Peyer's patch (tissue), 4 donors: ENCODE measurements around the gene RXFP1. TPM values are rescaled to one million over a fixed set of nuclear protein-coding genes. Genes with fewer than 3 reads are reported as not detected.

Experiments used
- DNase-seq, 3 donors: peaks; one replicate each; pipeline ENCODE4 v3.0.0-alpha.2; 2017 to 2019
- H3K27ac ChIP-seq, 4 donors: fragments of 200-600 bp; sonication (generic); one replicate each; pipeline ENCODE4 v1.5.1; 2016 to 2019
- H3K27me3 ChIP-seq, 2 donors: fragments of 200-600 bp; sonication (generic); one replicate each; pipeline ENCODE4 v1.5.1; 2019
- H3K36me3 ChIP-seq, 3 donors: fragments of 200-600 bp; sonication (generic); one replicate each; pipeline ENCODE4 v1.5.1; 2016 to 2019
- H3K4me1 ChIP-seq, 4 donors: fragments of 200-600 bp; sonication (generic); one replicate each; pipeline ENCODE4 v1.5.1; 2016 to 2019
- H3K4me3 ChIP-seq, 4 donors: fragments of 200-600 bp; sonication (generic); 1 replicate in 3 of 4; 2 replicates in 1 of 4; pipeline ENCODE4 v1.5.1; 2016 to 2019; ENCODE audit warnings: mild to moderate bottlenecking in 1 of 4
- H3K9me3 ChIP-seq, 4 donors: fragments of 200-600 bp; sonication (generic); one replicate each; pipeline ENCODE4 v1.5.1; 2016 to 2019; ENCODE audit warnings: mild to moderate bottlenecking in 1 of 4
- POLR2A ChIP-seq, 2 donors: fragments of 450-650 bp; IDR thresholded peaks; one replicate each; pipeline ENCODE4 v1.5.1; 2017; ENCODE audit warnings: antibody characterized with exemption in 2 of 2, mild to moderate bottlenecking in 2 of 2, moderate library complexity in 2 of 2
- total RNA-seq, 4 donors: library from RNA; depleted of rRNA; stranded (reverse); fragments of >200 nt; gene quantifications; one replicate each; pipeline ENCODE4 v1.1.0, GENCODE V29; 2016
- TF ChIP-seq, protein P1 (sequence below), 6 experiments: fragments of 450-650 bp in 4 of 6; fragments of 200-600 bp in 2 of 6; sonication (generic) in 1 of 6; IDR thresholded peaks; one replicate each; pipeline ENCODE4 v1.5.1; 2017 to 2019; ENCODE audit warnings: antibody characterized with exemption in 6 of 6, mild to moderate bottlenecking in 3 of 6, moderate library complexity in 1 of 6

RXFP1 gene
- total RNA-seq, 4 donors from 2014 or later, result 0.38 to 0.54 TPM; not detected in 2

DNA sequence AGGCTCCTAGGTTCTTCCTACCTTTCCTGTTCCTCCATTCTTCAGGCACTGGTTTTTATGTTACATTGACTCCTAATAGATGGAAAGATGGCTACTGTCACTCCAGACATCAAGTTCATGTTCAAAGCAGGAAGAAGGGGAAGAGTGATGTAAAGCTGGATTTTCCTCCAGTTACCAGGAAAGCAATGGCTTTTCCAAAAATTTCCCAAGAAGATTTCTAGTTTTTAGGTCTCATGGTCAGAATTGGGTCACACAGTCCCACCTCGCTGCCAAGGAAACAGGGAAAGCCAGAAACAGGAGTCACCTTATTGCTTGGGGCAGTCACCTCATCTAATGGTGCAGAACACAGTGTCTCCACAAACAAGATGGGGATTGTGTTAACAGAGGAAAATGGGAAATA lies 21.5 kb downstream of the RXFP1 start:
- no peaks in the 10 kb centered on the region for H3K4me1 ChIP-seq
- DNase-seq, result no peak
- H3K36me3 ChIP-seq, result no peaks in the 10 kb centered on the region
- no peak for TF ChIP-seq POLR2A (IDR thresholded peaks at IDR 0.05)
- TF ChIP-seq, protein P1, sequence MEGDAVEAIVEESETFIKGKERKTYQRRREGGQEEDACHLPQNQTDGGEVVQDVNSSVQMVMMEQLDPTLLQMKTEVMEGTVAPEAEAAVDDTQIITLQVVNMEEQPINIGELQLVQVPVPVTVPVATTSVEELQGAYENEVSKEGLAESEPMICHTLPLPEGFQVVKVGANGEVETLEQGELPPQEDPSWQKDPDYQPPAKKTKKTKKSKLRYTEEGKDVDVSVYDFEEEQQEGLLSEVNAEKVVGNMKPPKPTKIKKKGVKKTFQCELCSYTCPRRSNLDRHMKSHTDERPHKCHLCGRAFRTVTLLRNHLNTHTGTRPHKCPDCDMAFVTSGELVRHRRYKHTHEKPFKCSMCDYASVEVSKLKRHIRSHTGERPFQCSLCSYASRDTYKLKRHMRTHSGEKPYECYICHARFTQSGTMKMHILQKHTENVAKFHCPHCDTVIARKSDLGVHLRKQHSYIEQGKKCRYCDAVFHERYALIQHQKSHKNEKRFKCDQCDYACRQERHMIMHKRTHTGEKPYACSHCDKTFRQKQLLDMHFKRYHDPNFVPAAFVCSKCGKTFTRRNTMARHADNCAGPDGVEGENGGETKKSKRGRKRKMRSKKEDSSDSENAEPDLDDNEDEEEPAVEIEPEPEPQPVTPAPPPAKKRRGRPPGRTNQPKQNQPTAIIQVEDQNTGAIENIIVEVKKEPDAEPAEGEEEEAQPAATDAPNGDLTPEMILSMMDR (IDR thresholded peaks at IDR 0.05), result no peak
- H3K27ac ChIP-seq, result no peak overlapping the region
- no peaks in the 10 kb centered on the region for H3K27me3 ChIP-seq
- H3K9me3 ChIP-seq, result no peaks in the 10 kb centered on the region
- H3K4me3 ChIP-seq, result no peak overlapping the region

- H3K4me3 ChIP-seq, result no peak overlapping the region
- no peaks in the 10 kb centered on the region for H3K27me3 ChIP-seq
- no peaks in the 10 kb centered on the region for H3K9me3 ChIP-seq
- no peaks in the 10 kb centered on the region for H3K36me3 ChIP-seq
- DNase-seq, result no peak
- no peaks in the 10 kb centered on the region for H3K4me1 ChIP-seq
- TF ChIP-seq POLR2A (IDR thresholded peaks at IDR 0.05), result no peak
- TF ChIP-seq, protein P1 (IDR thresholded peaks at IDR 0.05), result no peak
- H3K27ac ChIP-seq, result no peak overlapping the region
These were observed 22.5 kb downstream of the RXFP1 start for GRCh38 chr4:158544141-158544540.

- Histone ChIP-seq H3K36me3 (no peaks in the 10 kb centered on the region), H3K4me1 (no peaks in the 10 kb centered on the region), H3K27ac (no peak overlapping the region), H3K9me3 (no peaks in the 10 kb centered on the region), H3K27me3 (no peaks in the 10 kb centered on the region), H3K4me3 (no peak overlapping the region)
- no peak for DNase-seq
- TF ChIP-seq, protein P1 (IDR thresholded peaks at IDR 0.05), result no peak
These were observed 31.7 kb downstream of the RXFP1 start for GRCh38 chr4:158553364-158553763.

DNA sequence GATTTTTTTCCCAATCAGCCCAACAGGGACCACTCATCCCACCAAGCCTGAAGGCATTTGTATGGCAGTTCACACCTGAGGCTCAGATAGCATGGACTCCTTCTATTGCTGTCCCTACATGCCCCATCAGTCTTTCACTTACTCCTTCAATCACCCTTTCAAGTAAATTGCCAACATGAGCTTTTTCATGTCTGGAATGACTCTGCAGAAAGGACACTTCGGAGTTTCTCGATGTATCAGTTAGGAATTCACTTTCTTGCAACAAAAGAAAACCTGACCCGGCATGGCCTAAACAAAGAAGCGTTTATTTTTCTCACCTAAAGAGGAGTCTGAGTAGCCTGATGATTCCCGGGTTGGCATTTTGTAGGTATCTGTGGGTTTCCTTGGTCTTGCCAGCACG lies 38.6 kb downstream of the RXFP1 start:
- Histone ChIP-seq H3K27me3 (no peaks in the 10 kb centered on the region), H3K9me3 (no peaks in the 10 kb centered on the region), H3K27ac (no peak overlapping the region), H3K4me3 (no peak overlapping the region), H3K4me1 (no peaks in the 10 kb centered on the region), H3K36me3 (no peaks in the 10 kb centered on the region)
- TF ChIP-seq, protein P1 (IDR thresholded peaks at IDR 0.05), result no peak
- no peak for TF ChIP-seq POLR2A (IDR thresholded peaks at IDR 0.05)
- DNase-seq, result no peak

DNA sequence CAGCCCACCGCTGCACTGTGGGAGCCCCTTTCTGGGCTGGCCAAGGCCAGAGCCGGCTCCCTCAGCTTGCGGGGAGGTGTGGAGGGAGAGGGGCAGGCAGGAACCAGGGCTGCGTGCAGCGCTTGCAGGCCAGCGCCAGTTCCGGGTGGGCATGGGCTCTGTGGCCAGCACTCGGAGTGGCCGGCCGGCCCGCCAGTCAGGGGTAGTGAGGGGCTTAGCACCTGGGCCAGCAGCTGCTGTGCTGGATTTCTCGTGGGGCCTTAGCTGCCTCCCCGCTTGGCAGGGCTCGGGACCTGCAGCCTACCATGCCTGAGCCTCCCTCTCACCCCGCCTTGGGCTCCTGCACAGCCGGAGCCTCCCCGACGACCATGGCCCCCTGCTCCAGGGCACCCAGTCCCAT lies 45.2 kb downstream of the RXFP1 start:
- no peak overlapping the region for H3K4me3 ChIP-seq
- no peaks in the 10 kb centered on the region for H3K9me3 ChIP-seq
- H3K27ac ChIP-seq, result no peak overlapping the region
- no peaks in the 10 kb centered on the region for H3K36me3 ChIP-seq
- no peaks in the 10 kb centered on the region for H3K4me1 ChIP-seq
- no peak for TF ChIP-seq POLR2A (IDR thresholded peaks at IDR 0.05)
- TF ChIP-seq, protein P1 (IDR thresholded peaks at IDR 0.05), result no peak
- DNase-seq, result no peak
- H3K27me3 ChIP-seq, result no peaks in the 10 kb centered on the region

DNA sequence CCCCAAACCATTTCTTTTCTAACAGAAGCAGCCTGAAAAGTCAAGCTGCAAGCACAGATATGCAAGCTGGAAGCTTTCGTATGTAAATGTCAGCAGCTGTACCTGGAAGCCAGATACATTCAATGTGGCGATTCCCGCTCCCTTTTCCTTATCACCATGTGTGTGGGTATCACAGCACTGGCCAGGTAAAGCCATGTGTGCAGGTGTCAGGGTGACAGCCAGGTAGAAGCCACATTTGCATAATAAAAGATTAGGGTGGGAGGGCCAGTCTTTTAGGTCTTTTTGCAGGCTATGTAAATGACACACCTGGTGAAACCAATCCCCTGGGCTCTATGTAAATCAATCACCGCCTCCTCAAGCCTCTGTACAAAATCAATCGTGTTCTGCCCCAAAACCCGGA lies 50.1 kb downstream of the RXFP1 start:
- DNase-seq, result no peak
- no peaks in the 10 kb centered on the region for H3K4me1 ChIP-seq
- H3K36me3 ChIP-seq, result no peaks in the 10 kb centered on the region
- no peak overlapping the region for H3K4me3 ChIP-seq
- H3K27me3 ChIP-seq, result no peaks in the 10 kb centered on the region
- no peaks in the 10 kb centered on the region for H3K9me3 ChIP-seq
- no peak overlapping the region for H3K27ac ChIP-seq
- no peak for TF ChIP-seq POLR2A (IDR thresholded peaks at IDR 0.05)
